ENCODE results near the gene KLHL28.

KLHL28 gene, protein sequence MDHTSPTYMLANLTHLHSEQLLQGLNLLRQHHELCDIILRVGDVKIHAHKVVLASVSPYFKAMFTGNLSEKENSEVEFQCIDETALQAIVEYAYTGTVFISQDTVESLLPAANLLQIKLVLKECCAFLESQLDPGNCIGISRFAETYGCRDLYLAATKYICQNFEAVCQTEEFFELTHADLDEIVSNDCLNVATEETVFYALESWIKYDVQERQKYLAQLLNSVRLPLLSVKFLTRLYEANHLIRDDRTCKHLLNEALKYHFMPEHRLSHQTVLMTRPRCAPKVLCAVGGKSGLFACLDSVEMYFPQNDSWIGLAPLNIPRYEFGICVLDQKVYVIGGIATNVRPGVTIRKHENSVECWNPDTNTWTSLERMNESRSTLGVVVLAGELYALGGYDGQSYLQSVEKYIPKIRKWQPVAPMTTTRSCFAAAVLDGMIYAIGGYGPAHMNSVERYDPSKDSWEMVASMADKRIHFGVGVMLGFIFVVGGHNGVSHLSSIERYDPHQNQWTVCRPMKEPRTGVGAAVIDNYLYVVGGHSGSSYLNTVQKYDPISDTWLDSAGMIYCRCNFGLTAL

DNA sequence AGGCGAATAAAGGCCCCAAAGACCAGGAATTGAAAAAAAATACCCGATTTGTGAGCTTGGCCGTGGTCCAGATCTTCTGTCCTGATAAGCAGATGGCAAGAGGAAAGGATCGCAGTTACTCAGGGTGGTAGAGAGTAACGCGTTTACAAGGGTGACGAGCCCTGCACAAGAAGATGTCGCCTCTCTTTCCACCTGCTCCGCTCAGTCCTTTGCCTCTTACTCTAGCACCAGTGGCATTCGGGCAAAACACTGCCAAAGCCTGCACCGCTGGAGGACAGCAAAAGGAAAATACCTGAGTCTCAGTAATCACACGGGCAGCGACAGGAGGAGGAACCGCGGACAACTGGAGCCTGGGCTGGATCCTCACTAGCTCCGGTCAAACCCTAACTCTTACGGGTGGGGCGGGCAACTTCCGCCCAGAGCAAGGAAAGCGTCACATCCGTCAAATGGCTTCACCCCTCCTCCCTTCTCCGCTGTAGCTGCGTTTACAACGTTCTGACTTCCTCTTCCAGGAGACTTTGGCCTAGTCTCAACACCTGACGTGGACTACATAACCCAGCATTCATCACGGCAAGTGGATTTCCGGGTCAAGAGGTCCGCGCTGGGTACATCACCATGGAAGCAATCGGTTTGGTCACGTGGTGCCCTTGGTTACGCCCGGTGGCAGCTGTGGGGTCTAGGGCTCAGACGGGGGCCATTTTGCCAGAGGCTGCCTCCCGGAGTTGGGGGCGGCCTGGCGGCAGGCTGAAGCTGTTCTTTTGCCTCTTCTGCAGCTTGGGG lies at the start of gene KLHL28, which contains the start of gene TOGARAM1:
Gene KLHL28 (minus strand): TSS at position 394 of the 780 bp plus-strand sequence. CDS start 16,019 bp downstream, outside the sequence.
Gene TOGARAM1 (plus strand): TSS at position 637 of the 780 bp plus-strand sequence. CDS start 232 bp downstream, outside the sequence.
- peak; percentile 100 for FAIRE-seq
- peak; percentile 84 for TF ChIP-seq POLR2A (IDR thresholded peaks at IDR 0.05; ENCODE audit: low read depth, low read length)
- peak; percentile 61 for DNase-seq (ENCODE audit: insufficient read length, low spot score)

GRCh38 chr14:45003924-45004323 lies 42.2 kb upstream of the KLHL28 start:
- no peak for FAIRE-seq
- TF ChIP-seq POLR2A (IDR thresholded peaks at IDR 0.05; ENCODE audit: low read depth, low read length), result no peak

DNA sequence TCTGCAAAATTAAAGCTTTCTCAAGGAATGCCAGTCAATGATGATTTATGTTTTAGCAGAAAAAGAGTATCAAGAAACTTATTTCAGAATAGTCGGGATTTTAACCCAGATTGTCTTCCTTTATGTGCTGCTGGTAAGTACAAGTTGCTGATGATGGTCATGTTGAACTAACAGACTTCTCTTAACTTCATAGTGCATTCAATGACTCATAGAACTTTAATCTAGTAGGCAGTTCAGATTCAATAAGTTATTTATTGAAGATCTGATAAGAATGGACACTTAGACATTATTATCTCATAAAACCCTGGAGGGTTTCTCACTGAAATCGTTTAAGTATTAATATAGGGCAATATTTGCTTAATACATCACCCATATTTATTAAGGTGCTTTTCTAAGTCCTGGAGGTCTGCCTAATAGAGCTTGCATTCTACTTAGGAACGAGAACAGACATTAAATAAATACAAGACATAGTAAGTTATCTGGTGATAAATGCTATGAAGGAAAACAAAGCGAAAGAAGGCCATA lies 34.1 kb upstream of the KLHL28 start:
- no peak for FAIRE-seq
- TF ChIP-seq POLR2A (IDR thresholded peaks at IDR 0.05; ENCODE audit: low read depth, low read length), result no peak
- no peak for DNase-seq (ENCODE audit: insufficient read length, low spot score)

More at GRCh38 chr14:45003924-45004323, 42.2 kb upstream of the KLHL28 start:
- no peak for DNase-seq (ENCODE audit: insufficient read length, low spot score)

- DNase-seq (ENCODE audit: insufficient read length, low spot score), result no peak
- TF ChIP-seq POLR2A (IDR thresholded peaks at IDR 0.05; ENCODE audit: low read depth, low read length), result no peak
- FAIRE-seq, result no peak
Measured at GRCh38 chr14:44995196-44995595, 33.4 kb upstream of the KLHL28 start.

- no peak for FAIRE-seq
- no peak for TF ChIP-seq POLR2A (IDR thresholded peaks at IDR 0.05; ENCODE audit: low read depth, low read length)
- no peak for DNase-seq (ENCODE audit: insufficient read length, low spot score)
Measured at GRCh38 chr14:44990533-44990932, 28.8 kb upstream of the KLHL28 start.

DNA sequence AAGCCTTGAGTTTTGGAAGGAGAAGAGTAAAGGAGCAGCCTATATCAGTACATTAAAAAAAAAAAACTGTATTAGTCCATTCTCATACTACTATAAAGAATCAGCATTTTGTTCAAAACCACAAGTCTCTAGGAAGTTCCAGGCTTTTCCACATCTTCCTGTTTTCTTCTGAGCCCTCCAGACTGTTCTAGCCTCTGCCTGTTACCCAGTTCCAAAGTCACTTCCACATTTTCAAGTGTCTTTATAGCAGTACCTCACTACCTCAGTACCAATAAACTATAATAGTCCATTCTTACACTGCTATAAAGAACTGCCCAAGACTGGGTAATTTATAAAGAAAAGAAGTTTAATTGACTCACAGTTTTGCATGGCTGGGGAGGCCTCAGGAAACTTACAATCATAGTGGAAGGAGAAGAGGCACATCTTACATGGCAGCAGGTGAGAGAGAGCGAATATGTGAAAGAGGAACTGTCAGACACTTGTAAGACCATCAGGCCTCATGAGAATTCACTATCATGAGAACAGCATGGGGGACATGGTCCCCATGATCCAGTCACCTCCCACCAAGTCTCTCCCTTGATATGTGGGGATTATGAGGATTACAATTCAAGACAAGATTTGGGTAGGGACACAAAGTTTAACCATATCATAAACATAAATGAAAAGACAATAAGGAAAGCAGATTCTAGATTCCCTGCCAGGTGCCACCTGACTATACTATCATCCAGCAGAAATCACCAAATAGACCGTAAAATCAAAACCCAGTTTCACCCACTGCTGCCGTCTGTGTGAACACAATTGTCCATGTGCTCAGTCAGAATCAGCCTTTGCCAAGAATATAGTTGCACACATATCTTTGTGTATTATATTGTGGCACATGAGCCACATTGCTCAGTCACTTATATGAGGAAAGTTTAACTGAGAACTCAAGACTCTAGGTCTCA lies 28.0 kb upstream of the KLHL28 start:
- FAIRE-seq, result no peak
- no peak for DNase-seq (ENCODE audit: insufficient read length, low spot score)
- no peak for TF ChIP-seq POLR2A (IDR thresholded peaks at IDR 0.05; ENCODE audit: low read depth, low read length)

DNA sequence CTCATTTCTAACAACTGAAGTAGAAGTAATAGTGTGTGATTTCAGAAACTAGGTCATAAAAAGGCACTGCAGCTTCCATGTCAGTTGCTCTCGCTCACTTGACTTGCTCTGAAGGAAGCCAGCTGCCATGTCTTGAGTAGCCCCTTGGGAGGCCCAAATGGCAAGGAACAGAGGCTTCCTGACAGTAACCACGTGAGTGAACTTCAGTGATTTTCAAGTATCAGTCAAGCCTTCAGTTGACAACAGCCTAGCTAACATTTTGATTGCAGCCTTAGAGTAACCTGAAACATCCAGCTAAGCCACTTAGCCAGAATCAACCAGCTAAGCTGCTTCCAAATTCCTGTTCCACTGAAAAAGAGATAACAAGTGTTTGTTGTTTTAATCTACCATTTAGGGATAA lies 26.9 kb upstream of the KLHL28 start:
- TF ChIP-seq POLR2A (IDR thresholded peaks at IDR 0.05; ENCODE audit: low read depth, low read length), result no peak
- no peak for DNase-seq (ENCODE audit: insufficient read length, low spot score)
- FAIRE-seq, result no peak

GRCh38 chr14:44982594-44982993 lies 20.8 kb upstream of the KLHL28 start:
- FAIRE-seq (no peak), DNase-seq (ENCODE audit: insufficient read length, low spot score) (no peak)
- TF ChIP-seq POLR2A (IDR thresholded peaks at IDR 0.05; ENCODE audit: low read depth, low read length), result no peak

GRCh38 chr14:44981198-44981597 lies 19.5 kb upstream of the KLHL28 start:
- TF ChIP-seq POLR2A (IDR thresholded peaks at IDR 0.05; ENCODE audit: low read depth, low read length), result no peak
- FAIRE-seq (no peak), DNase-seq (ENCODE audit: insufficient read length, low spot score) (no peak)

DNA sequence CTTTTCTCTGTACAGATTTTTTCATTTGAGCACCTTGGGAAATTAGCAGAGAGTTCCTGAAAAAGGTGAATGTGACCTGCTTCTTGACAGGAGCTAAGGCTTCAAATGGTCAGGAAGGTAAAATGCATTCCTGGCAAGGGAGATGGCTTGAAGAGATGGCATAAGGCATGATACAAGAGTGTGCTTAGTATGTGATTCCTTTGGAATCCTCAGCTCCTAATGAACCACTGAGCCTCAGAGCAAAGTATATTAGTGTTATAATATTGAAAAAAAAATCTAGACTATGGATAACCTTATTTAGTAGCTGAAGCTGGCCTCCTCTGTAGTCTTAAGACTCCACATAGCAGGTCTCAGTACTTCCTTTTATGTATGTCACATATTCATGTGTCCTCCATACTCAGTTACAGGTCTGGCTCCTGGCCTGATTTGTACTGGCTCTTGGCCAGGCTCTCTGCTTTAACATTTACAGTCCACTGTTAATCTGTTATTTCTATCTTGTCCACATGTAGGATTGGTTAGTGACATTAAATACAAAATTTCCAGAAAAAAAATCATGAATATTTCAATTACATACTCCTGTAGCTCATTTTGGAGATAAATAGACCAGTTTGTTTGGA lies 18.1 kb upstream of the KLHL28 start:
- no peak for DNase-seq (ENCODE audit: insufficient read length, low spot score)
- FAIRE-seq, result no peak
- TF ChIP-seq POLR2A (IDR thresholded peaks at IDR 0.05; ENCODE audit: low read depth, low read length), result no peak

DNA sequence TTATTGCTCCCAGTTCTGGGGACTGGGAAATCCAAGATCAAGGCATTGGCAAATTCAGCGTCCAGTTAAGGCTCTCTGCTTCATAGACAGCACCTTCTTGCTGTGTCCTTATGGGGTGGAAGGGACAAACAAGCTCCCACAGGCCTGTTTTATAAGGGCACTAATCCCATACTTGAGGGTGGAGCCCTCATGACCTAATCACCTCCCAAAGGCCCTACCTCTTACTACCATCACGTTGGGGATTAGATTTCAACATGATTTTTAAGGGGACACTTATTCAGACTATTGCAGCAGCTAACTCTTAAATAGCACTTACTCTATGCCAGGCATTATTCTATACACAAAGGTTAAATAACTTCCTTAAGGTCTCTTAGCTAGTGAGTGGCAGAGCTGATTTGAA lies 17.5 kb upstream of the KLHL28 start:
- TF ChIP-seq POLR2A (IDR thresholded peaks at IDR 0.05; ENCODE audit: low read depth, low read length), result no peak
- no peak for FAIRE-seq
- DNase-seq (ENCODE audit: insufficient read length, low spot score), result no peak

DNA sequence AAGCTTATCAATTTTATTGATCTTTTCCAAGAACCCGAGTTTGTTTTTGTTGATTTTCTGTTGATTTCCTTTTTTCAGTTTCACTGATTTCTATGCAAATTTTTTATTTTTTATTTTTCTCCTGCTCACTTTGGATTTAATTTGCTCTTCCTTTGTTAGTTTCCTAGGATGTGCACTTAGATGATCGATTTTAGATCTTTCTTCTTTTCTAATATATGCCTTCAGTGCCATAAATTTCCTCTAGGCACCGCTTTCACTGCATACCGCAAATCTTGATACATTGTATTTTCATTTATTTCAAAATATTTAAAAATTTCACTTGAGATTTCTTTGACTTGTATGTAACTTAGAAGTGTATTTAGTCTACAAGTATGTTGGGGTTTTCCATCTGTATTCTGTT lies 9.7 kb upstream of the KLHL28 start:
- TF ChIP-seq POLR2A (IDR thresholded peaks at IDR 0.05; ENCODE audit: low read depth, low read length), result no peak
- DNase-seq (ENCODE audit: insufficient read length, low spot score) (no peak), FAIRE-seq (no peak)

Measured in H54 (cell line).